IPS-NIHi11 (cell line): ENCODE measurements around the gene VTN.
A peak's percentile ranks its signal among the peaks of the same experiment; 100 is the strongest.

ENCODE experiments used
- DNase-seq: peaks from one replicate; pipeline ENCODE4 v3.0.0; 2012; ENCODE audit warnings: mixed read lengths, low spot score

VTN gene

GRCh38 chr17:28395968-28396367, 25.9 kb upstream of the VTN start:
- DNase-seq = no peak

DNA sequence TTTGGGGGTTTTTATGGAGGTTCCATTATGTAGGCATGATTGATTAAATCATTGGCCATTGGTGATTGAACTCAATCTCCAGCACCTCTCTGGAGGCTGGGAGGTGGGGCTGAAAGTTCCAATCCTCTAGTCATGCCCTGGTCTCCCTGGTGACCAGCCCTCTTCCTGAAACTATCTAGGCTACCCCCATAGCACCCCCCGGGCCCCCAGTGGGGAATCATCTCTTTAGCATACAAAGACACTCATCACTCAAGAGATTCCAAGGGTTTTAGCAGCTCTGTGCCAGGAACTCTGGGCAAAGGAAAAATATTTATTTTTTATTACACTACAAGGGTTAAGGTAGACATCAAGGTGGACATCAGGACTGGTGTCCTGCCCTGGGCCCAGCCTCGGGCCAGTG, 25.3 kb upstream of the VTN start:
- no peak for DNase-seq

GRCh38 chr17:28394337-28395116, 24.4 kb upstream of the VTN start:
- DNase-seq = no peak

GRCh38 chr17:28392491-28392890, 22.4 kb upstream of the VTN start:
- no peak for DNase-seq

DNA sequence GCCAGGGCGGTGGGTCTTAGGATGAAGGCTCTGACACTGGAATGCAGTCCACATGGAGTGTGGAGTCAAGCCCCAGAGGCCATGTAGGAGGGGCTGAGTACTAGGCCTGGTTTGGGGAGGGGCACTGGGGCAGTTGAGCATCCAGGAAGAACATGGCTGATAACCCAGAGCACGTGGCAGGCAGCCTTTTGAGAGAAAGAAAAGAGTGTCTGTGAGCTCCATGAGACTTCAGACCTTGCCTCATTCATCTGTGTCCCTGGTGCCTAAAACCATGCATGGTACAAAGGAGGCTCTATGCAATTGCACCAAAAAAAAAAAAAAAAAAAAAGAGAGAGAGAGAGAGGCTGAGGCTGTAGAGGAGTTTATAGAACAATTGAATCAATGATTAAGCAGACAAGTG, 21.3 kb upstream of the VTN start:
- DNase-seq = no peak

GRCh38 chr17:28390984-28391383, 20.9 kb upstream of the VTN start:
- DNase-seq = no peak

DNA sequence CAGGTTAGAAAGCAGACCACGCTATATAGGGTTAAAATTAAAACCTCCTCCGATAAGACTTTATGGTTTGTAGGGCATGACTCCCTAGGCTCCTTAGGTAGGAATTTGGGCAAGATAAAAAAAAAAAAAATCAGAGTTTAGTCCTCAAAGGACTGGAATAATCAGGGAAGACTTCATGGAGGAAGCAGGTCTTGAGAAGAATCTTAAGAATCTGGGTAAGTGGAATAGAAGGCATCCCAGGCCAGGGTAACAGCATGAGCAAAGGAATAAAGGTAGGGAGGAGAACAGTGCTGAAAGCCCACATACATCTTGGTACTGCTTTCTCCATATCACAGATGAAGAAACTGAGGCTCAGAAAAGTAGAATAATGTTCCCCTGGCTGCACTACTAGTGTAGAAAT, 20.5 kb upstream of the VTN start:
- DNase-seq = no peak

GRCh38 chr17:28390141-28390540, 20.0 kb upstream of the VTN start:
- DNase-seq = no peak

GRCh38 chr17:28388106-28388505, 18.0 kb upstream of the VTN start:
- DNase-seq = no peak

GRCh38 chr17:28386391-28386790, 16.3 kb upstream of the VTN start:
- no peak for DNase-seq

DNA sequence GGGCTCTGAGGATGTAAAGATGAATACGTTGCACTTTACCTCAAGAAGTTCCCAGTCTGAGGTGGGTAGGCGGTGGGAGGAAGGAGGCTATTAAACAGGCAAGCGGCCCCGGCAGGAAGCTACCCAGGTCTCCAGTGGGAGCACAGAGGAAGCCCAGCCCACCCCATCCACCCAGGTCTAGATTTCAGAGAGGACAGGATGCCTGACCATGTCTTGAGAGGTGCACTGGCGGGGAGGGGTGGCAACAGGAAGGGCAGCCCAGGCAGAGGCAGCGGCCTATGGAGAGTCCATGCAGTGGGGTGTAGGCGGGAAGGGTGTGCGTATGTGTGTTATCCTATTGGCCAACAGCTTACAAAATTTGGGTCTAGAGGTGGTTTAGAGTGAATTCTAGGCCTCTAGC, 15.3 kb upstream of the VTN start:
- DNase-seq = no peak

GRCh38 chr17:28385037-28385400, 14.9 kb upstream of the VTN start:
- DNase-seq = peak; percentile 48

DNA sequence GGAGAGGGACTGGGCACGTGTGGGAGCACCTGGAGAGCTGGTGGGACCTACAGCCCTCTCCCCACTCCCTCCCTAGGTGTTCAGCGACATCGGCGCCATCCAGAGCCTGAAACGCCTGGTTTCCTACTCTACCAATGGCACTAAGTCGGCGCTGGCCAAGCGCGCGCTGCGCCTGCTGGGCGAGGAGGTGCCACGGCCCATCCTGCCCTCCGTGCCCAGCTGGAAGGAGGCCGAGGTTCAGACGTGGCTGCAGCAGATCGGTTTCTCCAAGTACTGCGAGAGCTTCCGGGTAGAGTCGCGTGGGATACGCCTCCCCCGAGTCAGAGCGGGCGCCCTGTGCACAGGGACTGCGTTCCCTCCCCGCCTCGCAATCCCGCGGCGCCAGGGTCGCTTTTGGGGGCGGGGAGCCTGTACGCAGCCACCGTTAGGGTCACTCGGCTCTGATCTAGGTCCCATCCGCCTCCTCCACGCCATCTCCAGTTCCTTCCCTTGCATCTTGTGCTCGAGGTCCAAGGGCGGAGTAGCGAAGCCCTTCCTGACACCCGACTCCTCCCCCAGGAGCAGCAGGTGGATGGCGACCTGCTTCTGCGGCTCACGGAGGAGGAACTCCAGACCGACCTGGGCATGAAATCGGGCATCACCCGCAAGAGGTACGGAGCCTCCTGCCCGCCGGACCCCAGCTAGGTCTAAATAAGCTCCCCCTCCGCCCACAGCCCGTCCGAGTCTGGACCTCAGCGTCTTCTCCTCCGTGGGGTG, 14.4 kb upstream of the VTN start:
- peak; percentile 65 for DNase-seq

- DNase-seq = peak; percentile 74
These were observed 11.2 kb upstream of the VTN start for GRCh38 chr17:28381141-28381825.

DNA sequence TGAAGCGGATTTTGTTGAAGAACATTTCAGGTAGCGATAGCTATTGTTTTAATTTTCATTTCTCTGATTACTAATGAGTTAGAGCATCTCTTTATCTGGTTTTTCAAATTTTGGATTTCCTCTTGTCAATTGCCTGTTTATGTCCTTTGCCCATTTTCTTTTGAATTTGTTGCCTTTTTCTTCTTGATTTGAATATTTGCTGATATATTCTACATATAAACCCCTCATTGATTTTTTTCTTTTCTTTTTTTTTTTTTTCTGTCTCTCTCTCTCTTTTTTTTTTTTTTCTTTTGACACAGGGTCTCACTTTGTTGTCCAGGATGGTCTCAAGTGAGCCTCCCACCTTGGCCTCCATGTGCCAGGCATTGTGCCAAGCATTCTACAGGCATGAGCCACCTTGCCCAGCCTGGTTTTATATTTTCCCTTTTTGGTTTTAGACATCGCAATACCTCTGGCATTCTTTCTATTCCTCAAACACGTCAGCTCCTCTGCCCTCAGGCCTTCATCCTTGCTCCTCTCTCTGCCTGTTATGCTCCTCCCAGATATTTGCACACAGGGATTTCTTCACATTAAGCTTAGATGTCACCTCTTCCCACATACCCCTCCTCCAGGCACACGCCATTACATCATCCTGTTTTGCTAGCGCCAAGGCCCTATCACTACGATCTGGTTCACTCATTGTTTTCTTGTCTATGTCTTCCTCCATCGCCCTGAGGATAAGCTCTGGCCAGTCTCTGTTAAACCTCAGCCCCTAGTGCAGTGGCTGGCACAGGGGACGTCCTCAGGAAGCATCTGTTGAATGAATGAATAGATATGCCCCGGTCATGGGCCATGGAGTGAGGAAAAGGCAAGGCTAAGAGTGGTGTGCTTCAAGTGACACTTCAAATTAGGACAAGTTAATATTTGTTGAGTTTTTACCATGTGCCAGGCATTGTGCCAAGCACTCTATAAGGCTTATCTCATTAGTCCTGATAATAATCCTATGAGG, 10.0 kb upstream of the VTN start:
- no peak for DNase-seq

- DNase-seq = no peak
These were observed 2.8 kb upstream of the VTN start for GRCh38 chr17:28372945-28373274.

DNA sequence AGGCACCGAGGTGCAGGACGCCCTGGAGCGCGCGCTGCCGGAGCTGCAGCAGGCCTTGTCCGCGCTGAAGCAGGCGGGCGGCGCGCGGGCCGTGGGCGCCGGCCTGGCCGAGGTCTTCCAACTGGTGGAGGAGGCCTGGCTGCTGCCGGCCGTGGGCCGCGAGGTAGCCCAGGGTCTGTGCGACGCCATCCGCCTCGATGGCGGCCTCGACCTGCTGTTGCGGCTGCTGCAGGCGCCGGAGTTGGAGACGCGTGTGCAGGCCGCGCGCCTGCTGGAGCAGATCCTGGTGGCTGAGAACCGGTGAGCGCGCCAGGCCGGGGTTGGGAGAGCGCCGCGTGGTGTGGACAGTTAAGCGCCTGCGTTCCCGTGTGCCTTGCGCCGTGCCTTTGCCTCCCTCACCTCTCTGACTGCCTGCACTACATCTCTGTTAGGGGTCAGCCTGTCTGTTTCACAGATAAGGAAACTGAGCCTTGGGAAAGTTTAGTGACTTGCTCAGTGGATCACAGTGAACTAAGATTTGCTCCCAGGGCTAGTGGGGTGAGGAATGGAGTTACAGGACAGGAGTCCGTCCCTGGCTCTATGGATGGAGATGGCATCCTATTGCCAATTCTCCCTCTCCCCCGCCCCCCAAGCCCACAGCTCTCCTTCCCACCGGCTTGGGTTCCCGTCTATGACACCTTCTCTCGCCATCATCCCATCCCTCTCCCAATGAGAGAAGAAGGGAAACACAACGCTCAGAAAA, 2.3 kb upstream of the VTN start:
- peak; percentile 48 for DNase-seq

GRCh38 chr17:28371245-28372202, 1.4 kb upstream of the VTN start, which contains the start of gene SARM1:
Gene SARM1, plus strand, starts transcription at chr17:28371694. Its CDS starts 339 bp downstream, at chr17:28372033.
- DNase-seq = peak; percentile 95

DNA sequence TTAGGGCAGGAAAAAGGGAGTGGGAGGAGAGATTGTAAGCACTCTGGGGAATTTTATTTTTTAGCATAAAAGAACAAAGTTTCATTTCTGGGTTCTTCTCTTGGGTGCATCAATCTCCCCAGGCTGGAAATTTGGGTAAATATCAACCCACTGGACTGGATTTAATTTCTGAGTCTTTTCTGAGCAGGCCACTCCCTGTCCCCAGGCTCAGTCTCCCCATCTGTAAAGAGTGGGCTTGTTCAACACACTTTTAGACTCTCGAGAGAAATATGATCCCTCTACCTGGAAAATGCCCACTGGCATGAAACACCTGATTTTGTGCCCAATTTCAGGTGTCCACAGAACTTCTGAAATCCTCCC, 617 bp upstream of the VTN start:
- DNase-seq = no peak

DNA sequence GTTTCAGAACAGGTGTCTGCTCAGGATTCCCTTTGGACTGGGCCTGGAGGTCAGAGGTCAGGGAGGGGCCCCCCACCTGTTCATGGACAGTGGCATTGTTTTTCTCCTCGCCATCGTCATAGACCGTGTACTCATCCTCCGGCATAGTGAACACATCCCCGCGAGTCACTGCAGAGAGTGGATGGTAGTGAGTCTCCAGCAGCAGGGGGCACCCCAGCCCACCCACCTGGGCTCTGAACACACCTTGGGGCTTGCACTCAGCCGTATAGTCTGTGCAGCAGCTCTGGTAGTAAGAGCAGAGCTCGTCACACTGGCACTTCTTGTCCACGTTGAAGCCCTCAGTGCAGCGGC, 448 bp downstream of the VTN start:
- DNase-seq = no peak
